Measurements from ENCODE around the gene EMP2.

The EMP2 gene

GRCh38 chr16:10556236-10556635 lies 24.2 kb downstream of the EMP2 start (continued):
- no peak for TF ChIP-seq MZF1 (tag by site-specific recombination; IDR thresholded peaks at IDR 0.05; ENCODE audit: borderline replicate concordance)
- no peak for TF ChIP-seq ZNF48 (tag by site-specific recombination; IDR thresholded peaks at IDR 0.05)
- no peak for TF ChIP-seq ZNF26 (tag by site-specific recombination; IDR thresholded peaks at IDR 0.05)
- no peak for TF ChIP-seq ZNF184 (tag by site-specific recombination; IDR thresholded peaks at IDR 0.05)

- H3K36me3 ChIP-seq (ENCODE audit: control insufficient read depth in 2 of 2, insufficient read depth in 1 of 2, low read length in 2 of 2) = no peaks in the 10 kb centered on the region
- H3K4me1 ChIP-seq (ENCODE audit: control insufficient read depth, insufficient read depth, low read length) = no peaks in the 10 kb centered on the region
- TF ChIP-seq ZNF791 (tag by site-specific recombination; IDR thresholded peaks at IDR 0.05) (no peak), ZNF510 (tag by site-specific recombination; IDR thresholded peaks at IDR 0.05; ENCODE audit: insufficient replicate concordance) (no peak), CTCF (tag by site-specific recombination; IDR thresholded peaks at IDR 0.05) (no peak), ELK4 (IDR thresholded peaks at IDR 0.05; ENCODE audit: borderline replicate concordance, low read depth, low read length) (no peak), ZNF600 (tag by site-specific recombination; IDR thresholded peaks at IDR 0.05) (no peak), ZNF626 (tag by site-specific recombination; IDR thresholded peaks at IDR 0.05) (no peak), ZNF416 (tag by site-specific recombination; IDR thresholded peaks at IDR 0.05) (no peak), ZBTB10 (tag by site-specific recombination; IDR thresholded peaks at IDR 0.05) (no peak), ZNF184 (tag by site-specific recombination; IDR thresholded peaks at IDR 0.05) (no peak), ZNF280D (tag by site-specific recombination; IDR thresholded peaks at IDR 0.05) (no peak), ZNF23 (tag by site-specific recombination; IDR thresholded peaks at IDR 0.05; ENCODE audit: borderline replicate concordance) (no peak), ZNF629 (tag by site-specific recombination; IDR thresholded peaks at IDR 0.05) (no peak), ZNF202 (tag by site-specific recombination; IDR thresholded peaks at IDR 0.05; ENCODE audit: borderline replicate concordance) (no peak), ZNF114 (tag by site-specific recombination; IDR thresholded peaks at IDR 0.05) (no peak), OVOL3 (tag by site-specific recombination; IDR thresholded peaks at IDR 0.05) (no peak), ZSCAN5A (tag by site-specific recombination; IDR thresholded peaks at IDR 0.05) (no peak), ZNF311 (tag by site-specific recombination; IDR thresholded peaks at IDR 0.05; ENCODE audit: borderline replicate concordance) (no peak), ZNF692 (tag by site-specific recombination; IDR thresholded peaks at IDR 0.05) (no peak), ZNF341 (tag by site-specific recombination; IDR thresholded peaks at IDR 0.05; ENCODE audit: low read depth) (no peak)
- no peaks in the 10 kb centered on the region for H3K9me3 ChIP-seq (ENCODE audit: control insufficient read depth, insufficient read depth, low read depth, low read length)
- POLR2A ChIA-PET = no interaction called here
- no peak overlapping the region for H3K27ac ChIP-seq (ENCODE audit: extremely low read depth, low read depth, low read length)
- CTCF ChIA-PET = interaction anchor here (0.7 kb wide), 1 partner anchor 364 kb away, joined by 3 read pairs; no protein-coding TSS in a partner anchor
- no peak overlapping the region for H3K4me3 ChIP-seq (ENCODE audit: low read depth, low read length)
Observed at GRCh38 chr16:10554569-10554968, 25.8 kb downstream of the EMP2 start.
